ENCODE measurements around the gene GNE.
"Not testable (repeated sequence)": the region's sequence is repeated elsewhere in the genome, so short reads cannot be mapped to it uniquely, and the experiment has no call there.

GNE gene

GRCh38 chr9:36214571-36214970, 43.7 kb downstream of the GNE start:
- in situ Hi-C loops (cut with MboI; ENCODE audit: low pct_unique_long_range_greater_than_20kb, low sequenced_read_pairs) = loop anchor here (25.0 kb wide), 1 partner anchor 98 kb away; no protein-coding TSS in a partner anchor
- no peak for DNase-seq

- in situ Hi-C loops (cut with MboI; ENCODE audit: low pct_unique_long_range_greater_than_20kb, low sequenced_read_pairs) = loop anchor here (25.0 kb wide), 1 partner anchor 98 kb away; no protein-coding TSS in a partner anchor
- no peak for DNase-seq
Observed at GRCh38 chr9:36213989-36214388, 44.3 kb downstream of the GNE start.

GRCh38 chr9:36213387-36213786, 44.9 kb downstream of the GNE start:
- no peak for DNase-seq
- in situ Hi-C loops (cut with MboI; ENCODE audit: low pct_unique_long_range_greater_than_20kb, low sequenced_read_pairs) = loop anchor here (25.0 kb wide), 1 partner anchor 99 kb away; no protein-coding TSS in a partner anchor

- no peak for DNase-seq
- in situ Hi-C loops (cut with MboI; ENCODE audit: low pct_unique_long_range_greater_than_20kb, low sequenced_read_pairs) = loop anchor here (25.0 kb wide), 1 partner anchor 101 kb away; no protein-coding TSS in a partner anchor
Observed at GRCh38 chr9:36211510-36211909, 46.7 kb downstream of the GNE start.

DNA sequence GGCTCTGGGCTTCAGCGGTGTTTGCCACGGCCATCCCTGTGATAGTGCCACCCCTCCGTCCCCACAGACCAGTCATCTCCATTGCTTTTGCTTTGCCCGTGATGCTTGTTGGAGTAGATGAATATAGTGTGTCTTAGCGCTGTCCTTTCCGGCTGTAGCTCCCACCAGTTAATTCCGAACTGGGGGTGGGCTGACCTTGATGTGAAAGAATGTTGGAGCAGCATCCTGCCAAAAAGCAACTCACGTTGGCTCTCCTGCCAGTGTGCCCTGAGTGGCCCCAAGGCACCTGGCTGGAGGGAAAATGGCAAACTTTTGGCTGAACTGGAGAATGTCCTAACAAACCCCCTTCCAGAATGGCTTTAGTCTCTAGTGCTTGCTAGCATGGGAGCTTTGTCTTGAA, 47.5 kb downstream of the GNE start:
- DNase-seq = no peak
- in situ Hi-C loops (cut with MboI; ENCODE audit: low pct_unique_long_range_greater_than_20kb, low sequenced_read_pairs) = loop anchor here (25.0 kb wide), 1 partner anchor 102 kb away; no protein-coding TSS in a partner anchor

DNA sequence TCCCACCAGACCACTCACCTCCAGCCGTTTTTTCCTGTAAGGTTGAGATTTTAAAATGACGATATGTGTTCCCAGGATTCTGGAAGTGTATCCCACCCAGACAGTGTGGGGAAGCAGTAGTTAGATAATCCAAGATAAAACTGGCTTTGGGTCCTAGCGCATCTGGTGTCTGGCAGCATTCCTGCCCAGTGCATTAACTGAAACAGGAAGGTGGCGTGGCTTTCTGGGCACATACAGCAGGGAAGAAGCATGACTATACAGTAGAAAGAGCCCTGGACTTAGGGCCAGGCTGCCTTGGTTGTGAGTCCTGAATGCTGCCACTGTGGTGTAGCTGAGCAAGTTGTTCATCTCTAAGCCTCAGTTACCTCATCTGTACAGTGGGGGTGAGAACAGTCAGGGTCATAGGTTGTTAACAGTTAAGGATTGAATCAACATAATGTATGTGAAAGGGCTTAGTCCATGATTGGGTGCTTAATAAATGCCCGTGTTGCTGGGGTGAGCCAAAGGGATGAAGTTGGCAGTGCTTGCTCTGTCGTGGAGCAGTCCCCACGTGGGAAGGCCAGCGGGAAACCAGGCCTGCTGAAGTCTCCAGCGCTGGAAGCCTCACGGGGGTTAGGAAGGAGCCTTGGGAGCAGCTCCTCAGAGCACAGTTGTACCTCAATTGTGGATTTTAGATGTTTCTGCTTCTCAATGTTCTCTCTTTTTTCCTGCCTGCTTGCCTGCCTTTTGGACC, 49.6 kb downstream of the GNE start:
- DNase-seq = no peak
- in situ Hi-C loops (cut with MboI; ENCODE audit: low pct_unique_long_range_greater_than_20kb, low sequenced_read_pairs) = loop anchor here (25.0 kb wide), 1 partner anchor 104 kb away; no protein-coding TSS in a partner anchor

- DNase-seq = peak; percentile 40
- in situ Hi-C loops (cut with MboI; ENCODE audit: low pct_unique_long_range_greater_than_20kb, low sequenced_read_pairs) = loop anchor here (25.0 kb wide), 1 partner anchor 105 kb away; no protein-coding TSS in a partner anchor
Observed at GRCh38 chr9:36207546-36208012, 50.7 kb downstream of the GNE start.

GRCh38 chr9:36207016-36207415, 51.2 kb downstream of the GNE start:
- in situ Hi-C loops (cut with MboI; ENCODE audit: low pct_unique_long_range_greater_than_20kb, low sequenced_read_pairs) = loop anchor here (25.0 kb wide), 1 partner anchor 105 kb away; no protein-coding TSS in a partner anchor
- DNase-seq = no peak

DNA sequence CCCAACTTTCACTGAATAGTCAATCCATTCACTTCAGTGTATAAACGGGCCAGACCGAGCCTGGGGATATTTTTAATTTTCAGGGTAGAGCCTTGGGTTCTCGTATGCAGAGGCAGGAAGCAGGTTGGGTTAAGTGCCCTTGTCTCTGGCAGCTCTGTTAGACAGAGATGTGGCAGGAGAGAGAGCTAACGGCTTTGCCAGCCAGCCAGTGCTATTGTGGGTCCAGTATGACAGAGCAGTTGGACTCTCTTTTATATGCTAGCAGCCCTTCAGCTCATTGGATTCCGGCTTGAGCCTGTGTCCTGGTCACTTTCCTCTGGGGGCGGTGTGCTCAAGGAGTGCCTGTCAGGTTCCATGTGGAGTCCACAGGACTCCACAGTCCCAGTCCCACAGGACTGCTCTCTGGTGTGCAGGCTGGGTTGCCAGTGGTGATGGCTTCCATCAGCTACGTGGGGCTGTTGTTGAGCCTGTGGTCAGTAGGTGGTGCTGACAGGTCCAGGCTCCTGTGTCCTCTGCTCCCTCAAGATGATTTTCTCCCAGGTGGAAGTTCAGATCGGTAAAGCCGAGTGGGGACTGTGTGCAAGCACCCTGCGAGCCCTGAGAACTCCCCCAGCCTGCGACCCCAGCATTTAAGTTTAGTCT, 53.2 kb downstream of the GNE start:
- DNase-seq = no peak
- in situ Hi-C loops (cut with MboI; ENCODE audit: low pct_unique_long_range_greater_than_20kb, low sequenced_read_pairs) = loop anchor here (25.0 kb wide), 1 partner anchor 107 kb away; no protein-coding TSS in a partner anchor

GRCh38 chr9:36194326-36195000, 63.8 kb downstream of the GNE start:
- no peak for DNase-seq
- in situ Hi-C loops (cut with MboI; ENCODE audit: low pct_unique_long_range_greater_than_20kb, low sequenced_read_pairs) = no loop called here

GRCh38 chr9:36193023-36193422, 65.2 kb downstream of the GNE start:
- no peak for DNase-seq
- in situ Hi-C loops (cut with MboI; ENCODE audit: low pct_unique_long_range_greater_than_20kb, low sequenced_read_pairs) = no loop called here

DNA sequence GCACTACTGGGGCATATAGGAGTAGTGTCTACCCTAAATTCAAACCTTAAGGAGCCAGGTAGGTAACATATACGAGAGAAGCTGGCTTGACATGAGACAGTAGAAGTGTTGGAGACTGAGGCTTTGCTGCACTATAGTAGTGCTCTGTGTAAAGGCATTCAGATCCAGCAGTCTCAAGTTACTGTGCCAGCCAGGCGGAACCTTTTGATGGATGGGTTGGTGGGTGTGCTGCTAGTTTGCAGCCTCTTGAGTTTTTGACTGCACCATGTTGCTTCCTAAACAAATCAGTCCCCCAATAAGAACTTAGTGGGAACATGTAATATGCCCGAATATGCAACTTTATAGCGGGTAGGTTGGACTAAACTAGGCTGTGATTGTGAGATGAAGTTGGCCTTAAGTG, 66.1 kb downstream of the GNE start:
- in situ Hi-C loops (cut with MboI; ENCODE audit: low pct_unique_long_range_greater_than_20kb, low sequenced_read_pairs) = no loop called here

GRCh38 chr9:36191686-36192085, 66.6 kb downstream of the GNE start:
- in situ Hi-C loops (cut with MboI; ENCODE audit: low pct_unique_long_range_greater_than_20kb, low sequenced_read_pairs) = no loop called here
- DNase-seq = no peak

More for the DNA sequence above, 66.1 kb downstream of the GNE start:
- no peak for DNase-seq

DNA sequence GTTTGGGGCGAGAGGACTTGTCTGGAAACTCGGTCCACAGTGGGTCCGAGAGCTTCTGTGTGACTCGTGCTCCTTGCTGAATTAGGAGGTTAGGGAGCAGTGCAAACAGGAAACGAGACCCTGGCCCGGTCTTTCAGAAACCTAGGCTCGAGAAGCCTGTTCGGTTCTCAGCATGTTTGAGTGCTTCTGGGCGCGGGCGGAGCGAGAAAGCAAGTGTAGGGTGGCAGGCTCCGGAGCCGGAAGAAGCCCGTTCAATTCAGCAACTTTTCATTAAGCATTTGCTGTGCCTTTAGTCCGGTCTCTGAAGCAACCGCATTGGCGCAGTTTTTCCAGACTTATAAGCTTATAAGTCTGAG, 67.0 kb downstream of the GNE start:
- peak; percentile 36 for DNase-seq

GRCh38 chr9:36190388-36191289, 67.6 kb downstream of the GNE start, which contains the start of gene CLTA:
Gene CLTA (plus strand): TSS chr9:36190921. CDS start chr9:36191057, 136 bp downstream.
- in situ Hi-C loops (cut with MboI; ENCODE audit: low pct_unique_long_range_greater_than_20kb, low sequenced_read_pairs) = no loop called here
- DNase-seq = peak; percentile 99

More for the DNA sequence above, 67.0 kb downstream of the GNE start:
- in situ Hi-C loops (cut with MboI; ENCODE audit: low pct_unique_long_range_greater_than_20kb, low sequenced_read_pairs) = no loop called here

DNA sequence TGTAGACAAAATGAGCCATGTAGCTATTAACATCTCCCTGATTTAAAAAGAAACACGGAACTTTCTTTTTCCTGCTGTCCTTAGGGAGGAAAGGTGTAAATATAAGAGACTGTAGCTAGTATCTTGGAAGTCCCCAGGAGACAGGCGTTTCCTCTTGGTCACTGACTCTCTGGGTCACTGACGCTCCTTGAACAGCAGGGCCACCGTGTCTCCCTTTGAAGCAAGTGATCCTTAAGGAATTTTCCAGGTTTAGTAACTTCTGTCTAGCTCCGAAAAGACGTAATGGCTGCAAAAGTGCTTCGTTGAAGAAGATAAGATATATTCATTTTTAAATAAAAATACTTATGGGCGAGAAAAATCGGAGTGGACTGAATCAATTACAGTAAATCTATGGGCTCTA, 68.3 kb downstream of the GNE start:
- in situ Hi-C loops (cut with MboI; ENCODE audit: low pct_unique_long_range_greater_than_20kb, low sequenced_read_pairs) = no loop called here
- DNase-seq = no peak

DNA sequence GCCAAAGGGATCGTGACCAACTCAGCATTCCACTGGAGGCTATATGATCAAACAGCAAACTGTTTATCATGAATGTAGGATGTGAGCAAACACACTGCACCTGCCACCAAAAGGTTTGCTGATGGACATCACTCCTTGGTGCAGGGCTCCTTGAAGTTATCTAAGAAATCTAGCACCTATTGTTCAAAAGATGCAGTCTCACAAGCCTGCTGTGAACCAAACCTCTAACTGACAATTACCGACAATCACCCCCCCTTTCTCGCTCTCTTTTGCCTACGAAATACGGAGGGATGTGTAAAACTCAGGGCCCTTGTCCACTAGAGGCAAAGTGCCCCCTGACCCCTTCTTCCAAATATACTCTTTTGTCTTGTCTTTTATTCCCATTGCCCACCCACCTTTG, 70.0 kb downstream of the GNE start:
- DNase-seq = no peak
- in situ Hi-C loops (cut with MboI; ENCODE audit: low pct_unique_long_range_greater_than_20kb, low sequenced_read_pairs) = no loop called here

DNA sequence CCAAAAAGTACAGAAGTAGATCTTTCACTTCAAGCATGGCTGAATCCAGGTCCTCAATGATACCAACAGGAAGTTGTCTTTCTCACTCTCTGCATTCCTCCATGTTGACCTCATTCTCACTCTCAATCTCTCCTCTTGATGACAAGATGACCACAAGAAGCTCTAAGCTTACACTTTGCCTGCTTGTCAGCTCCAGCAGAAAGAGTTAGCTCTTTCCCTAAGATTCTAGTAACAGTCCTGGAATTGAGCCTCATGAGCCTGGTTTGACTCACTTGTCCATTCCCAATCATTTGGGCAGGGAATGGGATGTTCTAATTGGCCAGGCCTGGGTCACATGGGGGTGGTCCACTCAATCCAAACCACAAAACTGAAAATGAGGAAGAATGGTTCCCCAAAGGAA, 70.8 kb downstream of the GNE start:
- in situ Hi-C loops (cut with MboI; ENCODE audit: low pct_unique_long_range_greater_than_20kb, low sequenced_read_pairs) = no loop called here
- no peak for DNase-seq

DNA sequence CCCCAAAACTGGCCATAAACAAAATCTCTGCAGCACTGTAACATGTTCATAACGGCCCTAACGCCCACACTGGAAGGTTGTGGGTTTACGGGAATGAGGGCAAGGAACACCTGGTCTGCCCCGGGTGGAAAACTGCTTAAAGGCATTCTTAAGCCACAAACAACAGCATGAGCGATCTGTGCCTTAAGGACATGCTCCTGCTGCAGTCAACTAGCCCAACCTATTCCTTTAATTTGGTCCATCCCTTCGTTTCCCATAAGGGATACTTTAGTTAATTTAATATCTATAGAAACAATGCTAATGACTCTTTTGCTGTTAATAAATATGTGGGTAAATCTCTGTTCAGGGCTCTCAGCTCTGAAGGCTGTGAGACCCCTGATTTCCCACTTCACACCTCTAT, 78.0 kb downstream of the GNE start:
- DNase-seq = not testable (repeated sequence)

More for the DNA sequence above, 78.0 kb downstream of the GNE start:
- in situ Hi-C loops (cut with MboI; ENCODE audit: low pct_unique_long_range_greater_than_20kb, low sequenced_read_pairs) = not testable (repeated sequence)
